Measurements from ENCODE around the gene OTULINL. TPM values are rescaled to one million over a fixed set of nuclear protein-coding genes. Genes with fewer than 3 reads are reported as not detected.

Gene OTULINL
- total and polyA plus RNA-seq, 2 of the 8 experiments (the other 6 are each of a cell fraction or from before 2014, with no cell fraction given), result 3.1 to 8.3 TPM

DNA sequence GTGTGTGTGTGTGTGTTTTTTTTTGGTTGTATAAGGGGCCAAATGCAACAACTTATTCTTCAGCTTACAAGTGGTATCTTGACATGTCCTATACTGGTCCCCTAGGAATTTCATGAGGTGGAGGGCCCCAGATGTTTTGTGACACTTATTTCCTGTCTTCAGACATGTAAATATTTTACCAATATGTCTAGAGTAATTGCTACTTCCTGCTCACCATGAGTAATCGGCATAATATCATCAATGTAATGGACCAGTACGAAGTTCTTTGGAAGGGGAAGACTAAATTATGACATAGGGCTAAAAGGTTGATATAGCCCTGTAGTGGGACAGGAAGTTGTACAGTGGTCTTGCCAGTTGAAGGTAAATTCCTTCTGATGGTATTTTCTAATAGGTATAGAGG, 79.2 kb downstream of the OTULINL start:
- Histone ChIP-seq H3K4me1 (replicated peaks in 1 of 4; ENCODE audit: control insufficient read depth in 3 of 4, insufficient read depth in 4 of 4, low read length in 3 of 4) (peaks cover 2 to 8% (median 5%) of the 10 kb centered on the region in 4 experiments; a peak in 5 of 7 replicates), H3K4me2 (ENCODE audit: insufficient read depth in 1 of 2, low read depth in 2 of 2, low read length in 2 of 2) (no peak overlapping the region), H2BK20ac (ENCODE audit: low read length) (no peak overlapping the region), H3K18ac (ENCODE audit: extremely low read depth, low read length) (no peak overlapping the region), H4K5ac (ENCODE audit: insufficient read length, low read depth, low read length) (no peak overlapping the region), H3K36me3 (ENCODE audit: control insufficient read depth in 2 of 4, insufficient read depth in 4 of 4, low read length in 3 of 4) (no peaks in the 10 kb centered on the region), H3K79me2 (ENCODE audit: control insufficient read depth in 1 of 2, insufficient read depth in 2 of 2, low read length in 2 of 2) (no peaks in the 10 kb centered on the region; a peak in 1 of 4 replicates), H2AFZ (ENCODE audit: low read length) (no peak overlapping the region), H2BK5ac (ENCODE audit: low read depth, low read length) (no peak overlapping the region), H2BK120ac (replicated peaks; ENCODE audit: low read depth, low read length) (no peak overlapping the region), H2BK12ac (ENCODE audit: low read depth, low read length) (no peak overlapping the region), H3K4me3 (ENCODE audit: extremely low read depth in 1 of 4, insufficient read depth in 2 of 4, low read depth in 3 of 4, low read length in 4 of 4) (no peak overlapping the region), H3K23ac (ENCODE audit: insufficient read length) (no peak overlapping the region), H3K27me3 (replicated peaks in 1 of 4; ENCODE audit: control insufficient read depth in 3 of 4, extremely low read depth in 1 of 4, insufficient read depth in 3 of 4, low read length in 3 of 4) (peaks cover 0 to 19% (median 14%) of the 10 kb centered on the region in 4 experiments; a peak in 6 of 7 replicates), H3K27ac (ENCODE audit: low read depth, low read length) (no peak overlapping the region), H2AK5ac (ENCODE audit: low read depth, low read length) (no peak overlapping the region), H4K8ac (ENCODE audit: extremely low read depth, insufficient read depth, low read length) (no peak overlapping the region), H3K9me3 (ENCODE audit: insufficient read depth in 2 of 2, low read depth in 1 of 2, low read length in 1 of 2) (no peaks in the 10 kb centered on the region), H3K79me1 (ENCODE audit: low read depth, low read length) (no peaks in the 10 kb centered on the region), H3K14ac (ENCODE audit: insufficient read length) (no peak overlapping the region), H3K9ac (replicated peaks in 1 of 4; ENCODE audit: extremely low read depth in 1 of 4, low read depth in 3 of 4, low read length in 3 of 4) (no peak overlapping the region), H3K23me2 (ENCODE audit: low read depth, low read length) (peaks cover 6% of the 10 kb centered on the region; the same call in 1 of the 2 replicates), H2BK15ac (ENCODE audit: low read length) (no peak overlapping the region), H4K20me1 (replicated peaks in 1 of 2; ENCODE audit: control insufficient read depth in 1 of 2, insufficient read depth in 2 of 2, low read length in 2 of 2) (peaks cover 0 to under 1% of the 10 kb centered on the region in 2 experiments), H3K4ac (replicated peaks; ENCODE audit: insufficient read length, low read depth, low read length) (no peak overlapping the region), H4K91ac (replicated peaks; ENCODE audit: insufficient read length, low read length) (no peak overlapping the region), H3K56ac (replicated peaks; ENCODE audit: insufficient read length, low read depth, low read length) (no peak overlapping the region)
- DNase-seq (ENCODE audit: low read depth in 1 of 2, low spot score in 2 of 2), result no peak
- CTCF ChIA-PET (ENCODE audit: partially characterized antibody), result interaction anchor here (0.6 to 2.6 kb wide), 3 partner anchors 12 to 520 kb away, joined by 5 to 12 read pairs (median 5); no protein-coding TSS in a partner anchor
- no peak for FAIRE-seq
- WGBS, 2 experiments (ENCODE audit: extremely low coverage in 1 of 2, insufficient coverage in 1 of 2, insufficient read length in 1 of 2, insufficient replicate concordance in 2 of 2, low coverage in 1 of 2, low lambda C conversion rate in 2 of 2, missing lambda C conversion rate in 1 of 2), result 91% methylated on average over 2 of the region's 2 CpGs; no CpG with 5 or more reads in 1 of the 2 experiments
- POLR2A ChIA-PET (ENCODE audit: partially characterized antibody), result no interaction called here
- TF ChIP-seq POLR2AphosphoS5 (IDR thresholded peaks at IDR 0.05; ENCODE audit: low read depth, low read length) (no peak), TAF1 (IDR thresholded peaks at IDR 0.05; ENCODE audit: low read depth, low read length) (no peak), USF2 (IDR thresholded peaks at IDR 0.05; ENCODE audit: low read length) (no peak), GTF2F1 (IDR thresholded peaks at IDR 0.05; ENCODE audit: borderline replicate concordance, low read depth, low read length) (no peak), SP4 (IDR thresholded peaks at IDR 0.05; ENCODE audit: low read length) (no peak), JUN (IDR thresholded peaks at IDR 0.05; ENCODE audit: low read depth, low read length) (no peak), EP300 (IDR thresholded peaks at IDR 0.05; ENCODE audit: borderline replicate concordance in 1 of 2, low read depth in 2 of 2, low read length in 2 of 2) (no peak), BRCA1 (IDR thresholded peaks at IDR 0.05; ENCODE audit: low read depth, low read length) (no peak), SIX5 (IDR thresholded peaks at IDR 0.05; ENCODE audit: low read depth, low read length) (no peak), YY1 (IDR thresholded peaks at IDR 0.05; ENCODE audit: low read depth, low read length) (no peak), HDAC2 (IDR thresholded peaks at IDR 0.05; ENCODE audit: borderline replicate concordance in 1 of 2, low read depth in 2 of 2, low read length in 2 of 2) (no peak), POLR2A (IDR thresholded peaks at IDR 0.05; ENCODE audit: control extremely low read depth in 1 of 2, low read depth in 2 of 2, low read length in 2 of 2) (no peak), FOSL1 (IDR thresholded peaks at IDR 0.05; ENCODE audit: insufficient read depth, low read depth, low read length) (no peak), SUZ12 (IDR thresholded peaks at IDR 0.05; ENCODE audit: low read length) (no peak)

Data from H1 (cell line).